ENCODE results near the gene ABHD17C.

Gene ABHD17C

DNA sequence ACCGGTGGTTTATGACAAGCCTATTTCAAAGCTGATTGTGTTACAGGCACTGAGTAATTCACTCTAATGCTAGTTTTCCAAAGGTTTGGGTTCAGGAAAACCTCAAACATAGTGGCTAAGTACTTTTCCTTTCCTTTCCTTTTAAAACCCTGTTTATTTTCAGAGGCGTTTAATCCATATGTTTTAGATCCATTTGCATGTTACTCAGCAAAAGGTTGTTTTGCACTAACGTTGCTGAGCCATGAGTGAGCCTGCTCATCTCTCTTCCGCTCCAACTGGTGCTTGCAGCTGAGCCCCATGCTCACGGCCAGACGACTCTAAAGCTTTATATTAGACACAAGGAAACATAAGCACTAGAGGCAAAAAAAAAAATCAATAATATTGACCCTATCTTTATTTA lies 93.4 kb downstream of the ABHD17C start:
- no peak for DNase-seq (ENCODE audit: low read depth)

DNA sequence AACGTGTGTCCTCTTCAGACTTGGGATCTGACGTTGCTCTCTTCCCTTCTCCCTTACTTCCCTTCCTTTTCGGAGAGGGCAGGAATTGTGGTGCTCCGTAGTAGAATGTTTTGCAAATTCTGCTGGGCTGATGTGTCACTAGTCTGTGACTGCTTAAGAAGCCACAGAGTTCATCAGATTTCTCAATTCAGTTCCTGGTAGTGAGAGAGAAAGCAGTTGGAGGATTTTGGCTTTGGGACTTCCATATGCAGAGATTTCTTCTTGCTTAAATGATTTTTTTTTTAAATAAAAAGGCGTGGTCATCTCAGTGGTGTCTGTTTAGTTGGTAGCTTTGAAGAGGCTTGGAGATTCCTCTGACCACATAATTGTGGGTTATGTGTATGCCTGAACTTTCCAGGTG lies 94.2 kb downstream of the ABHD17C start:
- DNase-seq (ENCODE audit: low read depth): peak; percentile 65

DNA sequence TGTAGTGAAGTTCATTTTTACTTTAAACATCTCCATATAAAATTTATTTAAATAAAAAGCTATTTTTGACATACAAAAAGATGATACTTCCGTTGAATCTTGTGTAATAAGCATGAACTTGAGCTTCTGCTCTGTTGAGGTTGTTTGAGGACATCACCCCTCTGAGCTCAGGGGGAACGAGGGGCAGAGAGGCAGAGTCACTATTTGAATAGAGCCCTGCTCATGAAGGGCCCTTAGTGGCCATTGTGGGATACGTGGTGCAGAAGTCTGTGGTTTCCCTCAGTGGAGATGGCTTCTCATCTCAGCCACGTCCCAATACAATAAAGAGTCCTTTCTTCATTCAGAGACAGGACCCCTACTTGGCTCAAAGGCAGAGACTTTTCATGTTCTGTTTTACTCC lies 94.7 kb downstream of the ABHD17C start:
- DNase-seq (ENCODE audit: low read depth): no peak

GRCh38 chr15:80790236-80790635 lies 95.1 kb downstream of the ABHD17C start:
- no peak for DNase-seq (ENCODE audit: low read depth)

- no peak for DNase-seq (ENCODE audit: low read depth)
Measured at GRCh38 chr15:80791004-80791403, 95.9 kb downstream of the ABHD17C start.

- no peak for DNase-seq (ENCODE audit: low read depth)
Measured at GRCh38 chr15:80796407-80796806, 101.3 kb downstream of the ABHD17C start.

- DNase-seq (ENCODE audit: low read depth): no peak
Measured at GRCh38 chr15:80798911-80799310, 103.8 kb downstream of the ABHD17C start.

DNA sequence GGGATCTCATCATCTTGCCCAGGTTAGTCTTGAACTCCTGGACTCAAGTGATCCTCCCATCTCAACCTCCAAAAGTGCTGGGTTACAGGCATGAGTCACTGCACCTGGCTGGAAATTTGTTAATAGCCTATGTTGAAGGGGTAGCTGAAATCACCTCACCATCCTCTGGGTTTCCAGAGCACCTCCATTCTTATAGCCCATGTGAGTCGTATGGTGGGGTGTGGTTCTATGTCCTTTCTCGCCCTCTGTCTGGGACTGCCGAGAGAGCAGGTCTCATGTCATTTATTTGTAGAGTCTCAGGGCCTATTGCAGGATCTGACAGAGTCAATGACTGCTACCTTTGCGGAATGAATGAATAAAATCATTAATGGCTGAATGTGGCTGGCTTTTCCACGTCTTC lies 105.0 kb downstream of the ABHD17C start:
- DNase-seq (ENCODE audit: low read depth): no peak

GRCh38 chr15:80801891-80802680 lies 107.0 kb downstream of the ABHD17C start:
- no peak for DNase-seq (ENCODE audit: low read depth)

- DNase-seq (ENCODE audit: low read depth): peak; percentile 46
Measured at GRCh38 chr15:80803580-80804525, 108.7 kb downstream of the ABHD17C start.

- DNase-seq (ENCODE audit: low read depth): no peak
Measured at GRCh38 chr15:80804970-80805495, 109.9 kb downstream of the ABHD17C start.
